GM12878 (cell line): ENCODE measurements around the gene TMPRSS11D. TPM values are rescaled to one million over a fixed set of nuclear protein-coding genes. Genes with fewer than 3 reads are reported as not detected.

ENCODE experiments used
- ATAC-seq: fragments of 200-7000 bp; cut with Tn5 transposase; 3 replicates; pipeline ENCODE4 v1.9.1; 2020; ENCODE audit warnings: mild to moderate bottlenecking, moderate library complexity
- BruUV-seq: library from RNA; stranded (reverse); fragments of 400-500 nt; replicated peaks from 2 replicates; lab custom pipeline; 2021; lab: Mats Ljungman, UMichigan
- CTCF ChIA-PET: fragments of 300-600 bp; sonication (Branson Sonifier 250); formaldehyde crosslinking; extraction: SDS; loops from one replicate; lab custom pipeline; 2021; ENCODE audit warnings: inconsistent platforms; lab: Yijun Ruan, JAX
- POLR2A ChIA-PET: fragments of 350-600 bp; formaldehyde crosslinking; extraction: SDS; loops from one replicate; lab custom pipeline; 2021; ENCODE audit warnings: inconsistent platforms; lab: Charles Lee
- RAD21 ChIA-PET: fragments of 300-600 bp; sonication (Branson Sonifier 250); formaldehyde crosslinking; loops from one replicate; lab custom pipeline; 2023; ENCODE audit warnings: antibody characterized with exemption; ENCODE audit not compliant: unreplicated experiment; lab: Charles Lee
- SMC1A ChIA-PET: fragments of 300-600 bp; sonication (Branson Sonifier 250); formaldehyde crosslinking; loops from one replicate; lab custom pipeline; 2023; ENCODE audit not compliant: unreplicated experiment, uncharacterized antibody; lab: Charles Lee
- DNase-seq: peaks from one replicate; pipeline ENCODE4 v3.0.0-alpha.2; 2011; ENCODE audit warnings: low read depth, low spot score
- FAIRE-seq: peaks from 3 replicates; lab custom pipeline; 2011; peaks lifted over from hg19 to GRCh38; lab: Jason Lieb, UNC
- H2AFZ ChIP-seq: 2 replicates; pipeline ENCODE4 v1.6.0; 2011; ENCODE audit warnings: low read depth, low read length, control low read depth; ENCODE audit not compliant: control insufficient read depth
- H3K27ac ChIP-seq: 2 replicates; pipeline ENCODE4 v1.5.1; 2011; ENCODE audit warnings: control low read depth; ENCODE audit not compliant: control insufficient read depth, insufficient read depth
- H3K27me3 ChIP-seq, 2 experiments: replicated peaks in 1 of 2; 2 replicates each; pipeline versions ENCODE4 v1.6.0 to v1.6.1; 2011; ENCODE audit warnings: low read length in 1 of 2; ENCODE audit not compliant: control insufficient read depth in 2 of 2, insufficient read depth in 2 of 2
- H3K36me3 ChIP-seq, 2 experiments: 2 replicates each; pipeline ENCODE4 v1.5.1; 2011; ENCODE audit warnings: low read length in 1 of 2; ENCODE audit not compliant: control insufficient read depth in 2 of 2, insufficient read depth in 2 of 2
- H3K4me1 ChIP-seq: 2 replicates; pipeline ENCODE4 v1.6.1; 2011; ENCODE audit warnings: mild to moderate bottlenecking, low read length, moderate library complexity, mixed read lengths; ENCODE audit not compliant: control insufficient read depth, insufficient read depth
- H3K4me2 ChIP-seq: 2 replicates; pipeline ENCODE4 v1.6.0; 2011; ENCODE audit warnings: control low read depth; ENCODE audit not compliant: control insufficient read depth, insufficient read depth
- H3K4me3 ChIP-seq: fragments of 200-600 bp; sonication (generic); 2 replicates; pipeline ENCODE4 v1.5.1; 2016
- H3K79me2 ChIP-seq: 2 replicates; pipeline ENCODE4 v1.6.0; 2011; ENCODE audit warnings: low read length; ENCODE audit not compliant: control insufficient read depth, insufficient read depth
- H3K9ac ChIP-seq: 2 replicates; pipeline ENCODE4 v1.8.0; 2011; ENCODE audit warnings: low read length, control low read depth, mixed read lengths; ENCODE audit not compliant: control insufficient read depth, insufficient read depth
- H3K9me3 ChIP-seq: replicated peaks from 3 replicates; pipeline ENCODE4 v1.5.1; 2011; ENCODE audit warnings: mild to moderate bottlenecking, low read length; ENCODE audit not compliant: control insufficient read depth, insufficient read depth
- H4K20me1 ChIP-seq: 2 replicates; pipeline ENCODE4 v1.6.0; 2011; ENCODE audit not compliant: control insufficient read depth, insufficient read depth
- BACH1 ChIP-seq: fragments of 450-650 bp; IDR thresholded peaks from 2 replicates; pipeline ENCODE4 v1.6.1; 2017; ENCODE audit warnings: mild to moderate bottlenecking, borderline replicate concordance
- BRCA1 ChIP-seq: IDR thresholded peaks from 2 replicates; pipeline ENCODE4 v1.6.1; 2011; ENCODE audit warnings: low read depth, low read length, improper control_type of control experiment
- CBFB ChIP-seq: IDR thresholded peaks from 2 replicates; pipeline ENCODE4 v1.6.1; 2016; ENCODE audit warnings: antibody characterized with exemption, low read depth
- CUX1 ChIP-seq: IDR thresholded peaks from 2 replicates; pipeline ENCODE4 v1.6.1; 2012; ENCODE audit warnings: improper control_type of control experiment, low read depth, low read length; ENCODE audit not compliant: insufficient replicate concordance
- EZH2 ChIP-seq: IDR thresholded peaks from 2 replicates; pipeline ENCODE4 v1.6.1; 2012; ENCODE audit warnings: low read depth, mild to moderate bottlenecking, control low read depth, inconsistent platforms, low read length, borderline replicate concordance; ENCODE audit not compliant: control insufficient read depth
- FOXK2 ChIP-seq: fragments of 450-650 bp; IDR thresholded peaks from 2 replicates; pipeline ENCODE4 v1.6.1; 2017; ENCODE audit warnings: mild to moderate bottlenecking, moderate library complexity
- NR2F1 ChIP-seq: fragments of 450-650 bp; conservative IDR thresholded peaks from 2 replicates; pipeline ENCODE4 v1.6.1; 2017; ENCODE audit warnings: mild to moderate bottlenecking
- RBBP5 ChIP-seq: fragments of 200-600 bp; sonication (generic); conservative IDR thresholded peaks from 2 replicates; pipeline ENCODE4 v1.6.1; 2016
- SREBF2 ChIP-seq: IDR thresholded peaks from 2 replicates; pipeline ENCODE4 v1.6.1; 2012; ENCODE audit warnings: mild to moderate bottlenecking, low read length
- TAF1 ChIP-seq: IDR thresholded peaks from 2 replicates; pipeline ENCODE4 v1.6.1; 2011; ENCODE audit warnings: mild to moderate bottlenecking, low read depth, low read length, borderline replicate concordance
- TCF12 ChIP-seq: IDR thresholded peaks from 2 replicates; pipeline ENCODE4 v1.6.1; 2011; ENCODE audit warnings: low read depth, mild to moderate bottlenecking, low read length
- TCF3 ChIP-seq: IDR thresholded peaks from 2 replicates; pipeline ENCODE4 v1.6.1; 2012; ENCODE audit warnings: low read depth, mild to moderate bottlenecking, low read length, borderline replicate concordance; ENCODE audit not compliant: insufficient read depth
- ZNF687 ChIP-seq: fragments of 450-650 bp; IDR thresholded peaks from 2 replicates; pipeline ENCODE4 v1.6.1; 2017; ENCODE audit warnings: mild to moderate bottlenecking, moderate library complexity
- WGBS: methylation state at CpG from one replicate; pipeline ENCODE4 v1.1.6; 2016; ENCODE audit warnings: low lambda C conversion rate; ENCODE audit not compliant: insufficient replicate concordance, insufficient coverage; ENCODE audit errors: missing lambda C conversion rate; 5-methylcytosine and 5-hydroxymethylcytosine counted together
- in situ Hi-C: fragments of 300-500 bp; cut with MboI; formaldehyde crosslinking; loops from 9 replicates; pipeline ENCODE4 v1.14.3; 2018; ENCODE audit warnings: mixed read lengths
- intact Hi-C: fragments of 100-400 bp; cut with micrococcal nuclease; formaldehyde crosslinking; loops from one replicate; pipeline ENCODE4 v1.14.2; 2022; ENCODE audit not compliant: unreplicated experiment
- polyA plus RNA-seq, 11 experiments: library from polyadenylated mRNA; depleted of rRNA in 4 of 11; unstranded in 6 of 11; stranded (reverse) in 5 of 11; fragments of >200 nt; fragmentation: Nextera tagmentation in 4 of 11; fragmentation: Illumina TruSeq in 1 of 11; extraction: Ambion mirVana in 4 of 11; extraction: Trizol in 1 of 11; gene quantifications; 1 replicate in 1 of 11; 2 replicates in 10 of 11; pipeline versions ENCODE4 v1.2.1 to v1.2.3, GENCODE V29; 2011 to 2016; ENCODE audit warnings: inconsistent platforms in 2 of 11, missing spikeins in 2 of 11, low read depth in 1 of 11
- total RNA-seq, 4 experiments: library from RNA; depleted of rRNA in 3 of 4; stranded (reverse); fragments of >200 nt in 3 of 4; fragmentation: Illumina TruSeq in 1 of 4; extraction: Trizol in 1 of 4; gene quantifications; 2 replicates each; pipeline versions ENCODE4 v1.2.1 to v1.2.3, GENCODE V29; 2013 to 2021

TMPRSS11D gene
- total and polyA plus RNA-seq, 10 of the 15 experiments (the other 5 are each of a cell fraction or from before 2014, with no cell fraction given), result not detected

GRCh38 chr4:67883902-67884301 lies at the start of gene TMPRSS11D (continued):
- TF ChIP-seq ZNF687 (no peak), CBFB (no peak)
- TF ChIP-seq, all 136 proteins: peak for 0

GRCh38 chr4:67933038-67933437 lies 49.2 kb upstream of the TMPRSS11D start:
- no peak overlapping the region for H3K27ac ChIP-seq
- ChIA-PET CTCF (no interaction called here), POLR2A (no interaction called here)
- no TSS peak for BruUV-seq
- TF ChIP-seq TAF1, result no peak
- TF ChIP-seq BACH1, result no peak
- TF ChIP-seq SREBF2, result no peak
- TF ChIP-seq RBBP5, result no peak
- TF ChIP-seq FOXK2, result no peak
- no peak for TF ChIP-seq CUX1
- TF ChIP-seq TCF12, result no peak
- TF ChIP-seq NR2F1, result no peak
- TF ChIP-seq TCF3, result no peak
- no peak for TF ChIP-seq BRCA1
- no peak for TF ChIP-seq EZH2
- TF ChIP-seq, all 136 proteins: peak for 0
- Histone ChIP-seq H3K79me2 (no peaks in the 10 kb centered on the region), H3K9ac (no peak overlapping the region), H3K4me1 (no peaks in the 10 kb centered on the region), H3K4me3 (no peak overlapping the region), H3K9me3 (no peaks in the 10 kb centered on the region), H3K4me2 (no peak overlapping the region), H3K36me3 (no peaks in the 10 kb centered on the region), H3K27me3 (no peaks in the 10 kb centered on the region), H2AFZ (no peak overlapping the region), H4K20me1 (no peaks in the 10 kb centered on the region)
- in situ Hi-C loops, result no loop called here
- ATAC-seq (no peak), FAIRE-seq (no peak), DNase-seq (no peak)
- WGBS, result 25% methylated on average over 5 of the region's 5 CpGs
- ChIA-PET SMC1A (no interaction called here), RAD21 (no interaction called here)
- intact Hi-C loops, result no loop called here
